ENCODE data around the gene LITAFD. TPM values are rescaled to one million over a fixed set of nuclear protein-coding genes. Genes with fewer than 3 reads are reported as not detected.
A peak's percentile ranks its signal among the peaks of the same experiment; 100 is the strongest.

Gene LITAFD
- total and polyA plus RNA-seq, 10 of the 15 experiments (the other 5 are each of a cell fraction or from before 2014, with no cell fraction given), result not detected

DNA sequence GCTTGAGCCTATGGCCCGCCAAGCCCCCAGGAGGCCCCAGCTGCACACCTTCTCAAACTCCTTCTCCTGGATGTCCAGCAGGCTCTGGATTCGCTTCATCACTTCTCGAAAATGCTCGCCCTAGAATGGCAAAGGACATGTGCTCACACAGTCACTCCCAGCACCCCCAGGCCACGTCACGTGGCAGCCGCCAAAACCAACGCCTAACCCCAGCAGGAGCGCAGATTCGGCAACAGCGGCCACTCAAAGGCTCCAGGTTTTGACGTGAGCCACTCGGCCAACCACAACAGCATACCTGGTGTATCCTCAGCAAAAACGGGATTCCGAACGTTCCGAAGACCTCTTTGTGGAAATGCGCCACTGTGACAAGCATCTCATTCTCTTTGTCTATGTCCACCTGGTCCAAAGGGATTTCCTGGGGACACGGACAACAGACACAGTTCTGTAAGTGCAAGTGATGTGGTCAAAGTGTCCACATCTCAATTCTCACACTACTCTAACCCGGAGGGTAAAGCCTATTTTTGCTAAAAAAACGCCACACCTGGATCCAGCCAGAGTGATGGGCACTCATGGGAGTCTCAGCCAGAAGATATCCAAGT is 12.7 kb downstream of the LITAFD start:
- intact Hi-C loops (cut with micrococcal nuclease; ENCODE audit: unreplicated experiment), result loop anchor here (5.0 kb wide), 1 partner anchor 98 kb away; the partner anchor contains the start of genes PMM2 and TMEM186
- H3K4me2 ChIP-seq (ENCODE audit: control insufficient read depth, insufficient read depth), result no peak overlapping the region
- no TSS peak for BruUV-seq (replicated peaks)
- FAIRE-seq (no peak), DNase-seq (ENCODE audit: low read depth, low spot score) (no peak), ATAC-seq (no peak)
- no peak overlapping the region for H2AFZ ChIP-seq (ENCODE audit: control insufficient read depth, low read depth, low read length)
- RAD21 ChIA-PET (ENCODE audit: unreplicated experiment), result interaction anchor here (0.7 to 4.2 kb wide), 4 partner anchors 114 to 1474 kb away, joined by 3 to 30 read pairs (median 3); no protein-coding TSS in a partner anchor
- peaks cover 3% of the 10 kb centered on the region; the same call in 2 of the 3 replicates for H3K9me3 ChIP-seq (replicated peaks; ENCODE audit: control insufficient read depth, insufficient read depth, low read length)
- H4K20me1 ChIP-seq (ENCODE audit: control insufficient read depth, insufficient read depth), result no peaks in the 10 kb centered on the region
- POLR2A ChIA-PET, result no interaction called here
- no peak overlapping the region for H3K4me3 ChIP-seq
- peaks cover 38 to 57% of the 10 kb centered on the region in 2 experiments for H3K36me3 ChIP-seq (ENCODE audit: control insufficient read depth in 2 of 2, insufficient read depth in 2 of 2, low read length in 1 of 2)
- SMC1A ChIA-PET (ENCODE audit: uncharacterized antibody, unreplicated experiment), result interaction anchor here (0.6 to 1.1 kb wide), 3 partner anchors 8 to 200 kb away, joined by 3 to 5 read pairs (median 3); no protein-coding TSS in a partner anchor
- H3K4me1 ChIP-seq (ENCODE audit: control insufficient read depth, insufficient read depth, low read length), result peaks cover 49% of the 10 kb centered on the region
- no peak overlapping the region for H3K27ac ChIP-seq (ENCODE audit: control insufficient read depth, insufficient read depth)
- WGBS (ENCODE audit: insufficient coverage, insufficient replicate concordance, low lambda C conversion rate, missing lambda C conversion rate), result 98% methylated on average over 21 of the region's 21 CpGs
- CTCF ChIA-PET, result interaction anchor here (0.6 to 1.2 kb wide), 4 partner anchors 20 to 965 kb away, joined by 3 to 5 read pairs (median 3); no protein-coding TSS in a partner anchor
- in situ Hi-C loops (cut with MboI), result loop anchor here (5.0 kb wide), 1 partner anchor 237 kb away; no protein-coding TSS in a partner anchor
- peaks cover 8% of the 10 kb centered on the region for H3K79me2 ChIP-seq (ENCODE audit: control insufficient read depth, insufficient read depth, low read length)
- TF ChIP-seq RELA (IDR thresholded peaks at IDR 0.05; ENCODE audit: borderline replicate concordance, partially characterized antibody), result no peak
- TF ChIP-seq POLR2A (IDR thresholded peaks at IDR 0.05; ENCODE audit: low read depth, low read length), result 0 out of 2 replicates have a peak, but pooled peaks have one; percentile 34
- no peak for TF ChIP-seq NFYA (IDR thresholded peaks at IDR 0.05; ENCODE audit: borderline replicate concordance, low read depth, low read length)
- H3K27me3 ChIP-seq (replicated peaks in 1 of 2; ENCODE audit: control insufficient read depth in 2 of 2, insufficient read depth in 2 of 2, low read length in 1 of 2), result no peaks in the 10 kb centered on the region
- no peak overlapping the region for H3K9ac ChIP-seq (ENCODE audit: control insufficient read depth, insufficient read depth, low read length)

DNA sequence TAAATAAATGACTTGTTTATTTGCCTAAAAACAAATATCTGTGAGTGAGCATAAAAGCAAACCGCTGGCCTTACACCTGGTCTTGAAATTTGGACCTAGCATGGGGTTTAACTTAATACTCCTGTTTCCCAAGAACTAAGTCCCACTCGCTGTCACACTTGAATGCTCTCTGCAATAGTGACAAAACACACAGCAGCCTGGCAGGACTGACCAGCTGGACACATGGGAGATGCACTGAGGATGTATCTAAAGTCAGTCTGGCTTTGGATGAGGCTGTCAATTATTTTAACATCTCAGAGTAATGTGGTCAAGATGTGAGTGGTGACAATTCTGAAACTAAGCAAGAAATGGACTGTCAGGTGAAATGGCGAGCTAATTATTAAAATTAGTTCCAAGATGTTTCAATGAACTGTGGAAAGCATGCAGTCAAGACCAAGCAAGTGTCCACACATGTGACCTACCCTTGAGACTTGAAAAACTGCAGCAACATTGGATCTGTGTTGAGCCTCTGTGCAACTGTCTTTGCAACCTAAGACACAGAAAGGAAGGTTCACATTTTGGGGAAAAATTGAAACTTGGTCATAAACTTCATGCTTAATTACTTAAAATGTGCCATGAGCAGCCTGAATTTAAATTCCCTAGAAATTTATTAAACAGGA is 16.6 kb downstream of the LITAFD start:
- Histone ChIP-seq H3K79me2 (ENCODE audit: control insufficient read depth, insufficient read depth, low read length) (no peaks in the 10 kb centered on the region), H4K20me1 (ENCODE audit: control insufficient read depth, insufficient read depth) (no peaks in the 10 kb centered on the region), H3K27ac (ENCODE audit: control insufficient read depth, insufficient read depth) (no peak overlapping the region), H3K27me3 (replicated peaks in 1 of 2; ENCODE audit: control insufficient read depth in 2 of 2, insufficient read depth in 2 of 2, low read length in 1 of 2) (no peaks in the 10 kb centered on the region), H3K9me3 (replicated peaks; ENCODE audit: control insufficient read depth, insufficient read depth, low read length) (no peaks in the 10 kb centered on the region), H3K4me1 (ENCODE audit: control insufficient read depth, insufficient read depth, low read length) (peaks cover 15% of the 10 kb centered on the region), H3K36me3 (ENCODE audit: control insufficient read depth in 2 of 2, insufficient read depth in 2 of 2, low read length in 1 of 2) (peaks cover 44 to 71% of the 10 kb centered on the region in 2 experiments), H2AFZ (ENCODE audit: control insufficient read depth, low read depth, low read length) (no peak overlapping the region), H3K4me2 (ENCODE audit: control insufficient read depth, insufficient read depth) (no peak overlapping the region), H3K4me3 (no peak overlapping the region), H3K9ac (ENCODE audit: control insufficient read depth, insufficient read depth, low read length) (no peak overlapping the region)
- DNase-seq (ENCODE audit: low read depth, low spot score) (no peak), FAIRE-seq (no peak), ATAC-seq (no peak)
- TF ChIP-seq, protein P1, sequence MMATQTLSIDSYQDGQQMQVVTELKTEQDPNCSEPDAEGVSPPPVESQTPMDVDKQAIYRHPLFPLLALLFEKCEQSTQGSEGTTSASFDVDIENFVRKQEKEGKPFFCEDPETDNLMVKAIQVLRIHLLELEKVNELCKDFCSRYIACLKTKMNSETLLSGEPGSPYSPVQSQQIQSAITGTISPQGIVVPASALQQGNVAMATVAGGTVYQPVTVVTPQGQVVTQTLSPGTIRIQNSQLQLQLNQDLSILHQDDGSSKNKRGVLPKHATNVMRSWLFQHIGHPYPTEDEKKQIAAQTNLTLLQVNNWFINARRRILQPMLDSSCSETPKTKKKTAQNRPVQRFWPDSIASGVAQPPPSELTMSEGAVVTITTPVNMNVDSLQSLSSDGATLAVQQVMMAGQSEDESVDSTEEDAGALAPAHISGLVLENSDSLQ (IDR thresholded peaks at IDR 0.05), result peak; percentile 54
- TF ChIP-seq EGR1 (IDR thresholded peaks at IDR 0.05; ENCODE audit: borderline replicate concordance in 1 of 2, low read depth in 2 of 2, low read length in 2 of 2), result no peak
- no peak for TF ChIP-seq POLR2AphosphoS5 (IDR thresholded peaks at IDR 0.05; ENCODE audit: low read length)
- no TSS peak for BruUV-seq (replicated peaks)
- intact Hi-C loops (cut with micrococcal nuclease; ENCODE audit: unreplicated experiment), result no loop called here
- POLR2A ChIA-PET, result interaction anchor here (1.5 kb wide), 1 partner anchor 49 kb away, joined by 3 read pairs; no protein-coding TSS in a partner anchor
- in situ Hi-C loops (cut with MboI), result loop anchor here (5.0 kb wide), 1 partner anchor 234 kb away; no protein-coding TSS in a partner anchor
- SMC1A ChIA-PET (ENCODE audit: uncharacterized antibody, unreplicated experiment), result interaction anchor here (1.2 to 4.3 kb wide), 8 partner anchors 8 to 237 kb away, joined by 3 to 28 read pairs (median 9); no protein-coding TSS in a partner anchor
- CTCF ChIA-PET, result interaction anchor here (0.7 to 2.8 kb wide), 13 partner anchors 18 to 332 kb away, joined by 3 to 18 read pairs (median 5); partner anchors contain the start of gene LITAFD
- 88% methylated on average over 3 of the region's 3 CpGs for WGBS (ENCODE audit: insufficient coverage, insufficient replicate concordance, low lambda C conversion rate, missing lambda C conversion rate)
- RAD21 ChIA-PET (ENCODE audit: unreplicated experiment), result interaction anchor here (0.8 to 3.5 kb wide), 4 partner anchors 7 to 236 kb away, joined by 3 to 14 read pairs (median 4); partner anchors contain the start of gene CARHSP1
